Nephron progenitor cell (in vitro differentiated cells): ENCODE measurements around the gene DFFA.
"Not testable (repeated sequence)": the region's sequence is repeated elsewhere in the genome, so short reads cannot be mapped to it uniquely, and the experiment has no call there.

Experiments
- DNase-seq: peaks from one replicate; pipeline ENCODE4 v3.0.0; 2021
- H3K27ac Mint-ChIP-seq: 2 replicates; pipeline ENCODE4 v1.8.0; 2021; ENCODE audit warnings: mild to moderate bottlenecking, moderate library complexity, mixed read lengths
- H3K27me3 Mint-ChIP-seq: 2 replicates; pipeline ENCODE4 v1.8.0; 2021; ENCODE audit warnings: mild to moderate bottlenecking, low read depth, mixed read lengths; ENCODE audit not compliant: poor library complexity
- H3K36me3 Mint-ChIP-seq: 2 replicates; pipeline ENCODE4 v1.8.0; 2021; ENCODE audit warnings: low read depth, mixed read lengths
- H3K4me1 Mint-ChIP-seq: 2 replicates; pipeline ENCODE4 v1.8.0; 2021; ENCODE audit warnings: mixed read lengths
- H3K4me3 Mint-ChIP-seq: 2 replicates; pipeline ENCODE4 v1.8.0; 2021; ENCODE audit warnings: mild to moderate bottlenecking, moderate library complexity, mixed read lengths
- H3K9me3 Mint-ChIP-seq: 2 replicates; pipeline ENCODE4 v1.8.0; 2021; ENCODE audit warnings: mild to moderate bottlenecking, moderate library complexity, mixed read lengths
- TF ChIP-seq, protein P1 (sequence below): fragments of 200-600 bp; sonication (generic); IDR thresholded peaks from 2 replicates; pipeline ENCODE4 v1.5.0; 2021; ENCODE audit warnings: antibody characterized with exemption

The DFFA gene

GRCh38 chr1:10459184-10459583 lies 13.1 kb downstream of the DFFA start:
- H3K36me3 Mint-ChIP-seq, result peaks cover 51% of the 10 kb centered on the region
- H3K9me3 Mint-ChIP-seq, result peaks cover 3% of the 10 kb centered on the region
- peaks cover 10% of the 10 kb centered on the region for H3K4me1 Mint-ChIP-seq
- no peak overlapping the region for H3K4me3 Mint-ChIP-seq
- no peak for DNase-seq
- H3K27ac Mint-ChIP-seq, result no peak overlapping the region
- TF ChIP-seq, protein P1, sequence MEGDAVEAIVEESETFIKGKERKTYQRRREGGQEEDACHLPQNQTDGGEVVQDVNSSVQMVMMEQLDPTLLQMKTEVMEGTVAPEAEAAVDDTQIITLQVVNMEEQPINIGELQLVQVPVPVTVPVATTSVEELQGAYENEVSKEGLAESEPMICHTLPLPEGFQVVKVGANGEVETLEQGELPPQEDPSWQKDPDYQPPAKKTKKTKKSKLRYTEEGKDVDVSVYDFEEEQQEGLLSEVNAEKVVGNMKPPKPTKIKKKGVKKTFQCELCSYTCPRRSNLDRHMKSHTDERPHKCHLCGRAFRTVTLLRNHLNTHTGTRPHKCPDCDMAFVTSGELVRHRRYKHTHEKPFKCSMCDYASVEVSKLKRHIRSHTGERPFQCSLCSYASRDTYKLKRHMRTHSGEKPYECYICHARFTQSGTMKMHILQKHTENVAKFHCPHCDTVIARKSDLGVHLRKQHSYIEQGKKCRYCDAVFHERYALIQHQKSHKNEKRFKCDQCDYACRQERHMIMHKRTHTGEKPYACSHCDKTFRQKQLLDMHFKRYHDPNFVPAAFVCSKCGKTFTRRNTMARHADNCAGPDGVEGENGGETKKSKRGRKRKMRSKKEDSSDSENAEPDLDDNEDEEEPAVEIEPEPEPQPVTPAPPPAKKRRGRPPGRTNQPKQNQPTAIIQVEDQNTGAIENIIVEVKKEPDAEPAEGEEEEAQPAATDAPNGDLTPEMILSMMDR, result no peak
- H3K27me3 Mint-ChIP-seq, result no peaks in the 10 kb centered on the region

DNA sequence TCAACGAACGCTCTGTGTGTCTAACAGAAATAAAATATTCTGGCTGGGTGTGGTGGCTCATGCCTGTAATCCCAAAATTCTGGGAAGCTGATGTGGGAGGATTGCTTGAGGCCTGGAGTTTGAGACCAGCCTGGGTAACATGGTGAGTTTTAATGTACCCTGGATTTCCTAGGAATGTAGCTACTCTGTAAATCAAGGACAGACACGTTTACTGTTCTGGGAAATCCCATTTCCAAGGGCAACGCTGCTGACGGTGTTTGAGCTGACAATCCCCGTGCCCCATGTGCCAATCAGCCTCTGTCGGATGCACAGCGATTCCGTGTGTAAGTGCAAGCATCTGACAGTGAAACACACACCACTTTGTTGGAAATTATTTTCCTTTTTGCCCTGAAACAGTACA lies 14.5 kb downstream of the DFFA start:
- Mint-ChIP-seq H3K4me1 (peaks cover 10% of the 10 kb centered on the region), H3K36me3 (peaks cover 46% of the 10 kb centered on the region), H3K4me3 (no peak overlapping the region), H3K27ac (peak overlapping the region; percentile 44), H3K27me3 (no peaks in the 10 kb centered on the region), H3K9me3 (peaks cover 3% of the 10 kb centered on the region)
- TF ChIP-seq, protein P1, result no peak
- no peak for DNase-seq

DNA sequence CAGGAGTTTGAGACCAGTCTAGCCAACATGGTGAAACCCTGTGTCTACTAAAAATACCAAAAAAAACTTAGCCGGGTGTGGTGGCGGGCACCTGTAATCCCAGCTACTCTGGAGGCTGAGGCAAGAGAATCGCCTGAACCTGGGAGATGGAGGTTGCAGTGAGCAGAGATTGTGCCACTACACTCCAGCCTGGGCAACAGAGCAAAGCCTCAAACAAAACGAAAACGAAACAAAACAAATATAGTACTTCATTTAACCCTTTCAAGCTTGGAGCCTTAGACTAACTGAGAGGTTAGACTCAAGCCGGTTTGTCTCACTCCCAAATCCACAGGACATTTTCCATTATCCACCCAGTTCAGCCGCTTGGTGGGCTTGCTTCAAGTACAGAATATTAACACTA lies 14.9 kb downstream of the DFFA start:
- not testable (repeated sequence) for H3K9me3 Mint-ChIP-seq, H3K27ac Mint-ChIP-seq, H3K4me3 Mint-ChIP-seq, DNase-seq, H3K4me1 Mint-ChIP-seq, H3K27me3 Mint-ChIP-seq
- H3K36me3 Mint-ChIP-seq, result peaks cover 41% of the 10 kb centered on the region

DNA sequence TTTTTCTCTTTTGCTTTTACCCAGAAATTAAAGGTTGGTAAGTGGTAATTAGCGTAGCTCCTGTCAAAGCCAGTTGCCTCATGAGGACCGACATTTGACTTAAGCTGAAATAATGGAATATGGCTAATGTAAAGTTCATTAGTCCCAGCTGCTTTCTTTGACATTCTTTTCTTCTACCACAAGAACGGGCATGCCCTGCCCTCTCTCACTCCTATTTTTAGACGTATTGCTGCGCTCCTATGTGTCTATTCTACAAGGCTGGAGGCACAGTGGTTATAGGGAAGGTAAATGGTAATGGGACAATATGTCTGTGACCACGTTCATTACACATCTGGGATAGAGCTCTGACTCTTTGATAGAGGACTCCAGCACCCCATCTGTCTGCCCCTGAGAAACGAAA lies 15.7 kb downstream of the DFFA start:
- Mint-ChIP-seq H3K4me1 (peaks cover 12% of the 10 kb centered on the region), H3K27me3 (no peaks in the 10 kb centered on the region), H3K27ac (peak overlapping the region; percentile 77), H3K9me3 (peaks cover 3% of the 10 kb centered on the region), H3K36me3 (peaks cover 37% of the 10 kb centered on the region), H3K4me3 (no peak overlapping the region)
- DNase-seq, result no peak
- TF ChIP-seq, protein P1, result no peak

GRCh38 chr1:10456048-10456447 lies 16.3 kb downstream of the DFFA start:
- Mint-ChIP-seq H3K27ac (no peak overlapping the region), H3K27me3 (no peaks in the 10 kb centered on the region), H3K4me1 (peaks cover 18% of the 10 kb centered on the region), H3K9me3 (peaks cover 3% of the 10 kb centered on the region), H3K4me3 (no peak overlapping the region), H3K36me3 (peaks cover 31% of the 10 kb centered on the region)
- TF ChIP-seq, protein P1, result no peak
- DNase-seq, result no peak

GRCh38 chr1:10451287-10451686 lies 21.0 kb downstream of the DFFA start:
- Mint-ChIP-seq H3K4me1 (peaks cover 24% of the 10 kb centered on the region), H3K4me3 (no peak overlapping the region), H3K9me3 (peaks cover 3% of the 10 kb centered on the region), H3K36me3 (peaks cover 33% of the 10 kb centered on the region), H3K27me3 (no peaks in the 10 kb centered on the region), H3K27ac (no peak overlapping the region)
- TF ChIP-seq, protein P1, result no peak
- DNase-seq, result peak; percentile 34
